NAMALWA (cell line): Measurements from ENCODE around the gene OSTM1.

Experiments used
- DNase-seq: peaks from one replicate; pipeline ENCODE4 v3.0.0-alpha.2; 2015; ENCODE audit warnings: low spot score

The OSTM1 gene, protein sequence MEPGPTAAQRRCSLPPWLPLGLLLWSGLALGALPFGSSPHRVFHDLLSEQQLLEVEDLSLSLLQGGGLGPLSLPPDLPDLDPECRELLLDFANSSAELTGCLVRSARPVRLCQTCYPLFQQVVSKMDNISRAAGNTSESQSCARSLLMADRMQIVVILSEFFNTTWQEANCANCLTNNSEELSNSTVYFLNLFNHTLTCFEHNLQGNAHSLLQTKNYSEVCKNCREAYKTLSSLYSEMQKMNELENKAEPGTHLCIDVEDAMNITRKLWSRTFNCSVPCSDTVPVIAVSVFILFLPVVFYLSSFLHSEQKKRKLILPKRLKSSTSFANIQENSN

DNA sequence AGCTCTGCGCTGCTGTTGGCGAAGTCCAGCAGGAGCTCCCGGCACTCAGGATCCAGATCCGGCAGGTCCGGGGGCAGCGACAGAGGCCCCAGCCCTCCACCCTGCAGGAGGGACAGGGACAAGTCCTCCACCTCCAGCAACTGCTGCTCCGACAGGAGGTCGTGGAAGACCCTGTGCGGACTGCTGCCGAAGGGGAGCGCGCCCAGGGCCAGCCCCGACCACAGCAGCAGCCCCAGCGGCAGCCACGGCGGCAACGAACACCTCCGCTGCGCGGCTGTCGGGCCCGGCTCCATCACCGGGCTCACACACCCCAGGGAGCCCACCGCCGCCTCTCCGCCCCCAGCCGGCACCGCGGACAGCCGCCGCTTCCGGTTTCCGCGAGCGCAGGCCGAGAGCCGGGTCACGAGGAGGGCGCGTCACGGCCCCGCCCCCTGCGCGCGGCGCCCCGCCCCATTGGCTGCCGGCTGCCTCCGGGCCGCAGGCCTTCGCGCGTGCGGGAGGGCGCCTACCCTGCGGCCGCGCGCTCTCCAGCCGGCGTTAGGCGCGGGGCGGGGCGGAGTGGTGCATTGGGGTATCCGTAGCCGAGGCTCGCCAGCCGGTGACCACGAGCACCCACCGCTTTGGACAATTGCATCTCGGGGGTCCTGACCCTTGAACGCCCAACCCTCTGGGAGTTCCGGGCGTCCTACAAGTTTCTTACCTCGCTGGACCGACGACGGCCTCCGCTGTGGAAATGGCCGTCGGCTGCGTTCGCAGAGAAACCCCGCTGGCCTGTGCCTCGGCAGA, at the start of gene OSTM1:
Gene OSTM1, minus strand, starts transcription at position 383 of the 786 bp plus-strand sequence. Its CDS starts 90 bp downstream, at position 293.
- DNase-seq = peak; percentile 93

DNA sequence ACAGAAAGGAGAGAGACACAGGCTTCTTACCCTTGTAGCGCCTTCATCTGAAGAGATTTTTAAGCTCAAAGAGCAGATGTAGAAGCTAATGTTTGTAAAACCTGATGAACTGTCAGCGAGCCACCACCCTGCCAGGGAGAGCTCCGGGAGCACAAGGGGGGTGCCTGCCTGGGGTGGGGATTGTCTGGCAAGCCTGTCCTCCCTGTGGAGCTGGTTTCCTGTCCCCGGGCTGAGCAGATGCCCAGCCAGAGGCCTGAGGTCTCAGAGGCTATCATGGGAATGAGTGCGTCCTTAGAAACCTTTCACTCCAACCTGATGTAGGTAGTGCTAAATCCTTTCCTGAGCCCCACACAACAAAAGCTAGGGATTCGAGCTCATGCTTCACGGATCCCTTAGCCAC, 49.4 kb upstream of the OSTM1 start:
- no peak for DNase-seq

DNA sequence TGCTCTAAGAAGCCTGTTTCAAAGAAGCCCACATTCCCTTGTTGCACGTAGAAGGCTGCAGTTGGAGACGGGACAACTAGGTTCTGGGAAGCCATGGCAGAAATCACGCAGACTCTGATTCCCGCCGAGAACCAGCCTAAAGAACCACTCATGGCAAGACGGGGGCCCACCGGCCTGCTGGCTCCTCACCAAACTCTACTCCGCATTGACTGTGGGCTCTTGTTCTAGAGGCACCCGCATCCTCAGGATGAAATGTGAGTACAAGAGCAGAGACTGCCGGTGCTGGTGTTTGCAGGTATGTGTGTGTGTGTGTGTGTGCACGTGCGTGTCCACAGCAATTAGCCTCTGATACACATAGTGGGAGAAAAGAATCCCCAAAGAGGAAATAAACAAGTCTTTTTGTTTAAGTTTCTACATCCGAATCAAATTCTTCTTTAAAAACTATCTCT, 49.0 kb upstream of the OSTM1 start:
- DNase-seq = no peak

DNA sequence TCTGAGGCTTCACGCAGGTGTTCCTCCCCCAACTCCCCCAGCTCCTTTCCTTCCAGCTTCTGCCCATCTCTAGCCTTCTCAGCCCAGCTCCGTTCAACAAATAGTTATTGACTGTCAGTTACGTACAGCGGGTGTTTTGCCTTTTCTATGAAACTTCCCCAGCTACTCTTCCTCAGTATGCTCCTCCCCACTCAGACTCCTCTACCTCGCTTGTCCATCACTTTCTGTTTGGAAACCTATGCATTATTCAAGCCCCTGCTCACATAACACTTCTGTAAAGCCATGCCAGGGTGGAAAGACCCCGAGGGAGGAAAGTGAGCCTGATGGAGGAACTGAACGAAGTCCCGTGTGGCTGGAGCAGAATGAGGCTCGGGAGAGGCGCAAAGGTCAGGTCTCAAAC, 47.1 kb upstream of the OSTM1 start:
- no peak for DNase-seq

DNA sequence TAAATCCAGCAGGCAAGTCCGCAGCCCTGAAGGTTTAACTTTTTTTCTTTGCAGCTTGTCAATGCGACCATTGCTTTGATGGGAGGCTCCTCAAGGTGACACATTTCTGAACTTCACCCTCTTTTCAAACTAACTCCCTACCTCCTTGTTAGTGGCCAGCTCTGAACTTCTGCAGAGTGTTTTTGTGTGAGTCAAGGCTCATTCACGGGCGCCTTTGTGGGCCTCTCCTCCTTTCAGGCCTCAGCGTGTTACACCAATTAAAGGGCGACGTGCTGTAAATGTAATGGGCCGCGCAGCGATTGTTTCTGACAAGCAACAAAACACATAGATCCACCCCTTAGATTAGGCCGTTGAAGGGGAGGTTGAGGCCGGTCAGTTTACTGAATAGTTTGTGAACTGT, 45.8 kb upstream of the OSTM1 start:
- no peak for DNase-seq

DNA sequence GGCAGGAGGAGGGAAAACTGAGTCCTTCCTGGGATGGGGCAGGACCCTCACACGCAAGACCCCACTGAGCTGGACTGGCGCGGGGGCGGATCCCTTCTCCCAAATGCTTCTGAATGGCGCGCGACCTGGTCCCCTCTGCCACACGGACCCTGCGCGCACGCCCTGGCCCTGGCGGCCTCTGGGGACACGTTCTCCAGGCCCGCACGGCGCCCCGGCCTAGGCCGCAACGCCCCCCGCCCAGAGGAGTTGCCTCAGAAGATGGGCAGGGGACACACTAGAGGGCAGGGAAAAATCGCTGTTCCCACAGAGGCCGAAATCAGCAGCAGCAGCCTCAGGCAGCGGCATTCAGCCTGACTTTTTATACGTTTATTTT, 45.2 kb upstream of the OSTM1 start:
- no peak for DNase-seq

DNA sequence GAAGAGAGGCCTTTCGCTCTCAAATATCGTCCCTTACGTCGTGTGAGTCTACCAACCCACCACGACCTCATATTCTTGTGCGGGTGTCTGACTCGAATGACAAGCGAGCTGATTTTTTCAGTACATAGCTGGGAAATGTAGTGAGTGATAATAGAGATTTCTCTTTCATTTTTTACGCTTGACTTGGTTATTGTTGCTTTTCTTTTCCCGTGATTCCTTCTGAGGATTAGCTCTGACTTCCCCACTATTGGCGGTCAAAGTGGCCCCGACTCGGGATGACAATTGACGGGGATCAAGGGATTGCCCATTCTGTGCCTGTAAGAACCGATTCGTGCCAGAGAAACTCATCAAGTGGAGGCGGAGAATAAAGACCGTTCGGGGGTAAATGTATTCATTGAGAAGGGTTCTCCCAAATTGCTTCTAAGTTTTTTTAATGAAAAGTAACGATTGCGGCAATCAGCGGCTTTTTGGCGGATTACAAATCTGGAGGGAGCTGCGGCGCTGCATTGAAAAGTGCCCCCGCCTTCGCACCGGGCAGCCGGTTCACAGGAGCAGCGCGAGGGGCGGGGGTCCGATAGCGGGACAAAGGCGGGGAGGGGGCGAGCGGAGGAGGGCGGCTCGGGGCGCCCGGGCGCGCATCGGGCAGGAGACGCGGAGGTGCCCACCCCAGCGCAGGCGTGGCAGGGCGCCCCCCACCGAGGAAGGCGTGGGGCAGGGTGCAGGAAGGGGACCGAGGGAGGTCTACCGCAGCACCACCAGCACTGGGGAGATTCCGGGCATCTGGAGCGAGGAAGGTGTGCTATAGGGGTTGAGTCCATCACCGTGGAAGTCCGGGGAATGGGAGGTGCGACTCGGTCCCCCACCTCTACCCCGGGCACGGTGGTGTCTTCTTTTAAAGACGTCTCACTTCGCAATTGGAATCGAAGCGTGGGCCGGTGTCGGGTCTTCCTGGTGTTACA, 44.5 kb upstream of the OSTM1 start:
- no peak for DNase-seq

DNA sequence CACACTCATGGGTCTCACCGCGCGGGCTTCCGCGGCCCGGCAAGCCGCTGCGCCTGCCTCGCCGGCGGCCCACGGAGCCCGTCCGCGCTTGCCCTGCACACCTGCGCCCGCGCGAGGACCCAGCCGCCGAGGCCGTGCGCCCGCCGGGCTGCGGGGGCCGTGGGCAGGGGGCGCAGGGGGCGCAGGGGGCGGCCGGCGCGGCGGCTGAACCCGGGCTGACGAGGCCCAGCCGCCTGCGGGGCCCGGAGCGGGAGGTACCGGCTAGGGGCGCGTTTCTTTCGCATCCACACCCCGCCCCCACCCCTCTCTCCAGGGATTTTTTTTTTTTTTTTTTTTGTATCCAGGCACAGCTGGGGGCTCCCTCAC, 43.8 kb upstream of the OSTM1 start:
- DNase-seq = no peak

DNA sequence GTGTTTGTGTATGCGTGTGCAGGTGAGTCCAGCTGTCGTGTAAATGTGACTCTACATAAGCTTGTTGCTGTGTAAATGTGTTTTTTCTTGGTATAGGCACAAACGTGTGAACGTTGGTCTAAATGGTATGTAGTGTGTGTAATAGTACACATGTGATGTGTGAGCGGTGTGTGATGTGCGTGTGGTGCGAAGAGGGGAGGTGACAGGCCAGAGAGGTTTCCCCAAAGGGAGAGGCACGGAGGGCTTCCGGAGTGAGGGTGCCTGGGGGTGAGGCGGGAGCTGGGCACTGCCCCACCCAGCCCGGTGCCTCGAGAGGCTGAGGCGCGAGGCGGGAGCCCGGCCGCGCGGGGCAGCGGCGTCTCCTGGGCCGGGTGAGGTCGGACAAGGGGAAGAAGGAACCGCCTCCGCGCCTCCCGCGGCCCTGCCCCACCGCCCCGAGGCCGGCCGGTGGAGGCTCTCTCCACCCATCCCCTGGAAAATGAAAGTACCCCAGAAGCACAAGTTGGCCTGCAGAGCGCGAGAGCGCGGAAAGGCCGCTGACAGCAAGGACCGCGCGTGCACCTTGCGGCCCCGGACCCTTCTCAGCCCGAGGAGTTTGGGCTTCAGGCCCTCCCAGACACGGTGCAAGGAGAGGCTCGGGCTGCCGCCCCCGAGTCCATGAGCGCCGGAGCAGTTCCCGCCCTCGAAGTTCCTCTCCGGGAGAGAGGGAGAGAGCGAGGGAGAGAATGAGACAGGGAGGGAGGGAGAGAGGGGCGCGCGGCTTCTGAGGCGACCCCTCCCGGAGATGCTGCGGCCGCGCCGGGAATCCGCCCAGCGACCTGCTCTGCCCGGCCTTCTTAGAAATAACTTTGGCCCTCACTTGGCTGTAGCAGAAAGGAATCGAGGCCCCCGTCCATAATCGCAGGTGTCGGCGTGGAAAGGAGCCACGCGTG, 43.2 kb upstream of the OSTM1 start:
- no peak for DNase-seq

DNA sequence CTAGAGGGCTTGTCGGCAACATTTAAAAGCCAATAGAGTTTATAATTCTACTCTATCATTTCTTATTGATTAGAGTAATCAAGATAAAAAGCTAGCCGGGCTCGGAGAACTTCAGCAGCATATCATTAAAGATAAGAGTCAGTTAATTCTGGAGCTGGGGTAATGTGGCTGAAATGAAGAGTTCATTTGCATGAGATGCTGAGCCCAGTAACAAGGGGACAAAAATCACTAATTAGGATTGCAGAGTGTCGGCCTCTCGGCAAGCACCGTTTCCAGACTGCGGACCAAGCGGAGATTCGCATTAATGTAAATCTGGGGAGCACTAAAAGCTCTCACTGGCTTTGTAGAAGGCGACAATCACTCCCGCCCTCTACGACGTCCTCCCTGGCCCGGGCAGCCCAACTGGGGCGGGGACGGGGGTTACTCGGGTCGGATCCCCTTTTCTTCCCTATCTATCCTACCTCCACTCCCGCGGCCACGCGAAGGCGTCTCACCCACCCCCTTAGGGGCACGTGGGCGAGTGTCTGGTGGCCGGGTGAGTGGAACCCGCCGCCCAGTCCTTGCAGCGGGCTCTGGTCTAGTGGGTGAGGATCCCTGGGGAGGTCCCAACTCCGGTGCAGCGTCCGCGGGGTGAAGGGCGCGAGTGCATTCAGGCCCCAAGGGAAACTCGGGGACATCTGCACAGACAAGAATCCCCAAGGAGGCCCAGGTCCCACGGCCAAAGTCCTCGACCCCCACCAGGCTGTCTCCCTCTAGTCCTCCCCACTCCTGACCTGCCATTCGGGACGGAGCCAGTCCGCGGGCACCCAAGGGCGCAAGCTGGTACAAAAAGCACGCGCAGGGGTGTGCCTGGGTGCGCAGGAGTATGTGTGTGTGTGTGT, 42.2 kb upstream of the OSTM1 start:
- DNase-seq = no peak

DNA sequence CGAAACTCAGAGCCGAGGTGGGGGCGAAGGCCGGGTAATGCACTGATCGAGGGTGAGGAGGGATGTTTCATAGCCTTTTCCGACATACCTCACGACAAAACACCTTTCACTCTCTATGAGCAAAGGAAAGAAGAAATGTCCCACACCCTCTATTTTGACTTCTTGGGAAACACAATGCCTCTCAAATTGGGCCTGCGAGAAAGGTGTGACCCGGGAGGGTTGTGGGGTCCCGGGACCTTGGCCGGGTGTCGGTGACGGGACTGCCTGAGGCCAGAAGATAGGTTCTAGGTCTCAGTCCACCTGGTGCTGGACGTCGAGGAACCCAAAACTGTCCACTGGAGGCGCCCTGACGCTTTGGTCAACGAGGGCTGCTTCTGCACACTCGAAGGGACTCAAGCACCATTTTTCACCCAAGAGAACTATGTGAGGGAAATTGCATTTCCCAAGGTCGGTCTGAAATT, 41.1 kb upstream of the OSTM1 start:
- peak; percentile 31 for DNase-seq

DNA sequence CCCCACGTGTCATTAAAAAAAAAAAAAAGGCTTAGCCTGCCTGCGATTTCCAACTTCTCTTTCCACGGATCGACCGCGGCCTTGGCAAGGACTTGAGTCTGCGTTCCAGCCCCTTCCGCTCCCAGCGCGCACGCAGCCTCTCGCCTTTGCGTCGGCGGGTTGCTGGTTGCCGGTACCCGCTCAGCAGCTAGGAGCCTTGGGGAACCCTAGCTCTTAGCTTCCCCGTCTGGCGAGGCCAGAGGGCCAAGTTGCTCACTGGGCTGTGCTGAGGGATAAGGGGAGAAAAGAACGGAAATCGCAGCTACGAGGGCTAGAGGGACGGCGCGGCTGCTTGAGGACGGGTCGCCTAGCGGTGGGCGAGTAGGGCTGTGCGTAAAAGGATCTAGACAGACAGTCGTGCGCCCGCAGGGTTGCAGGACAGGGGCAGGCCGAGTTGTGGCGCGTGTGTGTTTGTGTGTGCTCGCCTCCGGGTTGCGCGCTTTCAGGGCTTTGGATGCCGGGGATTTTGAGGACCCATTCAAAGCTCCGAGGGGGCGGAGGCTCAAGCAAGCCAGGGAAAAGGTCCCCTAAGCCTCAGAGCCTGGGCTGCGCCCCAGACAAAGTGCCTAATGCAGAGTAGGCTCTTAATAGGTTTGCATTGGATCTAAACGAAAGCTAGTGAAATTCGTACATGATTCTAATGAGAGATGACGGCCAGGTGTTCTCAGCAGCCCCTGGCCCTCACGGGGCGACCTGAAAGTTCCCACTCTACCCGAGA, 40.5 kb upstream of the OSTM1 start:
- no peak for DNase-seq

DNA sequence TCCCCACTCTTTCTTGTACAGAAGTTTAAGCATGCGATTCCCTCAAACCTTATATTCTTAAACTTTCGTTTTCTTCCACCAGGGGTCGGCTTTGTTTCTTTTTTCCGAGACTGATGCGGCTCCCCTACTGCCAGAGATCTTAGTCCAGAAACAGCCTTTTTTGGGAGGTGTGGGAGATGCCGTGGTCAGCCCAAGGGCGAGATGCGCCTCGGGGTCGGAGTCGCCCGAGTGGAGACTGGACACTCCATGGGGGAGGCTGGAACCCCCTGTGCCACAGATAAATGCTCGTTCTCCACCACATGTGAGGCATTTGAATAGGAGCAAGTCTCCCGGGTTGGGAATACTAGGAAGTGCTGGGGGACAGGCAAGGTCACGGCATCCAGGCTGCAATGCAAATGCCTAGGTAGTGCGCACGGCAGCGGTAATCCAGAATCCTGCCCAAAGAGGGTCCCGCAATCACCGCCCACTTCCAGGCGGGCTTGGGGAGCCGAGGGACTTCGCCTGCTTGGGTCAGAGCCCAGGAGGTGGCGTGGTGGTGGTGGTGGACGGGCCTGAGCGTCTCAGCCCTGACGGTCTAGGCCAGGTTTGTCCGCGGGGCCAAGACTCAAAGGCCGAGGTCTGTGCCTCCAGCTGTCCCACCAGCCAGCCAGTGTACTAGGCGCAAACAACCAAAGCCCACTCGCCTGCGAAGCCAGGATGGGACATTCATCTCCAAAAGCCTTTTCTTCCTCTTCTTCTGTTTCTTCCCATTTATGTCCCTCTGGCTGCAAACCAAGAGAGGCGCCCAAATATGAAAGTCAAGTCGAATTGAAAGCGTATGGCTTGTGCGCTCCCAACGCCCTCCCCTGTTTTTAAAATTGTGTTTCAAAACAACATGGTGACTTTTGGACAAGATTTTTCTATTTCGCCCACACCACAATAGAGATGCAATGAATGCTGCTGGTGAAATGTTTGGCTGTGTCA, 39.3 kb upstream of the OSTM1 start:
- DNase-seq = peak; percentile 69

DNA sequence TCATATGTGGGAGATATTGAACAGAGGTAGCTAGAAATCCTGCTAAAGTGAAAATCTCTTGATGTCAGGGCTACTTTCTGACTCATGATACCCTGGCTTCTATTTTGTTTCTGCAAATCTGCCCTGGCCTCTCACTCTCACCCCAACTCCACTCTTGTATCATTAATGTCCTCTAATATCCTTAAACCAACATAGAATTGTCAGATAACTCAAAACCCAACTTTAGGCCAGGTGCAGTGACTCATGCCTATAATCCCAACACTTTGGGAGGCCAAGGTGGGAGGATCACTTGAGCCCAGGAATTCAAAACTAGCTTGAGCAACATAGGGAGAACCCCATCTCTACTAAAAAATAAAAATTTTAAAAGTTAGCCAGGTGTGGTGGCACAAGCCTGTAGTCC, 33.8 kb upstream of the OSTM1 start:
- no peak for DNase-seq

DNA sequence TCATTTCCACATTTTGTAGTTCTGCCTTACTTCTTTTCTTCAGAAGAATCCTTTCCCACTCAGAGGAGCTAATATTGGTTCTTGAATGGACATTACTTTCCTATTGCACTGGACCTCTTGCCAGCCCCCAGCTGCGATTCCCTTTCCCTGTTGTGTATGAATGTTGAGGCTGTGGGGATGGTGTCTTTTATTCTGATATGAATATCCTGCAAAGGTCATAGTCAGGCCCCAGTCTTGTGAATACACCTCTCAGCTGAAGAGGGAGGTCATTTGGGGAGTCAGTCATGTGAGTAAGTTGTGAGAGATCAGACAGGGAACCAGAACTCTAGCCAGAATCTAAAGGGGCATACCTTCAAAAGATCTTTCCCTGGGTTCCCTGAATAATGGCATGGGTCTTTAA, 32.6 kb upstream of the OSTM1 start:
- no peak for DNase-seq

DNA sequence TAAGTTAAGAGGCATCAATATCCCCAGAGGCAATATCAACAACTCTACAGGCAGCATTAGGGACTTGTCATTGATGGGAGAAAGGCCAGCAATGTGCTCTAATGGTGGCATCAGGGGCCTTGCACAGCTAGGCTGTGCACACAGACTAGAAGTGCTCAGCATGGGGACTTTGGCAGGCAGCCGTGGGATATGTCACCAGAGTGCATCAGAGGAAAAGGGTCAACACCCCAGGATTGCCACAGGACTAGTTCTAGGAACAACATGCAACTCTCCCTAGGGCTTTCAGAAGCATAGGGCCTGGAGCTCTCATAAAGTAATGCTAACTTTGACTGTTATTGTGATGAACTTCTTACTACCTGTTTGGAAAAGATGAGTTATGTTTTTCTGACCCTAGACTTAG, 32.2 kb upstream of the OSTM1 start:
- DNase-seq = no peak

DNA sequence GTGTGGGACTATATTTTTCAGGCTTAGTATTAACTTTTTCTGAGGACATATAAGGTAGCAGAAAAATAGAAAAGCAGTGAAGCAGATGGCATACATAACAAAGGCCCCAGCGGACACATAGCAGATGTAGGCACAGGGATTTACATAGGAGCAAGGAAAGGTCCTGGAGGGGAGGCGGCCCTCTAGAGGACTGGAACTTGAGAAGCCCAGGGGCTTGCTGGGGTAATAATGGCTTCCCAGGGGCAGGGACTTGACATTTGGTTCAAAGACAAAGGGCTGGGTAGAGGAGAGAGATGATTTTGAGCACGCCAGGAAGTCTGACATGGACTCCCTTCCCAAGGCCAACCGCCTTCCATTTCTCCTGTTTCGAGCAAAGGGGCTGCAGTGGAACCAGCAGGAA, 31.7 kb upstream of the OSTM1 start:
- no peak for DNase-seq

DNA sequence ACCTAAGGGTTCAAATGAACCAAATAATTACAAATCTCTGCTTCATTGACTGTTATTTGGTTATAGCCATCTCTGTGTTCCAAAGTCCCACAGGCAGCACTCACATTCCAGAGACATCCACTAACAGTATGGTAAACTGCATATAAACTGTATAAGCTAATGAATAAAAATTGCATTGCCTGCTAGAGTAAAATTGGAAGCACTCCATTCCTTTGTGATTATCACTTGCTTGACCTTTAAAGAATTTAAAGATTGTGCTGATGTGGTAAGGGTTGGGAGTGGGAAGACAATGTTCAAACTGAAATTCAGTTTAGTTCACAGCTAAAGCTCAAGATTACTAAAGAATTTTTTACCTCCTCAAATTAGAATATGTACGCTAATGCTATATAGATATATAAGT, 31.0 kb upstream of the OSTM1 start:
- DNase-seq = no peak
